ENCODE data around the gene TMEM270. TPM values are rescaled to one million over a fixed set of nuclear protein-coding genes. Genes with fewer than 3 reads are reported as not detected.

TMEM270 gene
- total and polyA plus RNA-seq, 10 of the 15 experiments (the other 5 are each of a cell fraction or from before 2014, with no cell fraction given) = not detected

DNA sequence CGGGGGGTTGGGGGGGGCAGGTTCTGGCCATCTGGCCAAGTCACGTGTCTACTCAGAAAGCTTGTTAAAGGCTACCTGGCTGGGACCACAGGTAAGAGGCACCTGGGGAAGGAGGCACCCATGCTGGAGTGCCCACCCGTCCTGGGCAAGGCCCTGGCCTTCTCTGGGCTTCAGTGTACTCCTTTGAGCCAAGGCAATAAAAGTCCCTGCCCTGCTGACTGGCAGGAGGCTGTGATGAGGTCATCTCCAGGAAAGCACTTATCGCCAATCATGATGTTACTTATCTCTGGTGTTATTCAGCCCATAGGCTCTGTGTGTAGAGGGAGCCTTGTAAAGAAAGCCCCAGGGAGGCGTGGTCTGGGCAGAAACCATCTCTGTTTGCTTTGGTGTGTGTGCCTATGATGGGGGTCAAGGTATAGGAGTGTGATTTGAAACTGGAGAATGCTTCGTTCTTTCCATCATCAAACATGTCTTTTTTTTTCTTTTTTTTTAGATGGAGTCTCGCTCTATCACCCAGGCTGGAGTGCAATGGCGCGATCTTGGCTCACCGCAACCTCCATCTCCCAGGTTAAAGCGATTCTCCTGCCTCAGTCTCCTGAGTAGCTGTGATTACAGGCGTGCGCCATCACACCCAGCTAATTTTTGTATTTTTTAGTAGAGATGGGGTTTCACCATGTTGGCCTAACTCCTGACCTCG, 32.7 kb upstream of the TMEM270 start:
- BruUV-seq (replicated peaks) = no TSS peak
- H3K4me1 ChIP-seq (ENCODE audit: control insufficient read depth, insufficient read depth, low read length) = peaks cover 12% of the 10 kb centered on the region
- CTCF ChIA-PET = interaction anchor here (2.3 kb wide), 1 partner anchor 27 kb away, joined by 11 read pairs; no protein-coding TSS in a partner anchor
- RAD21 ChIA-PET (ENCODE audit: unreplicated experiment) = no interaction called here
- no peak overlapping the region for H3K27ac ChIP-seq (ENCODE audit: control insufficient read depth, insufficient read depth)
- intact Hi-C loops (cut with micrococcal nuclease; ENCODE audit: unreplicated experiment) (no loop called here), in situ Hi-C loops (cut with MboI) (no loop called here)
- no peak overlapping the region; the same call in 1 of the 2 replicates for H2AFZ ChIP-seq (ENCODE audit: control insufficient read depth, low read depth, low read length)
- no peak overlapping the region for H3K9ac ChIP-seq (ENCODE audit: control insufficient read depth, insufficient read depth, low read length)
- H3K27me3 ChIP-seq (replicated peaks in 1 of 2; ENCODE audit: control insufficient read depth in 2 of 2, insufficient read depth in 2 of 2, low read length in 1 of 2) = peaks cover 0 to 2% of the 10 kb centered on the region in 2 experiments; a peak in 1 of 4 replicates
- TF ChIP-seq ATF7 (IDR thresholded peaks at IDR 0.05; ENCODE audit: low read depth) = peak; percentile 14; the same call in 1 of the 2 replicates
- TF ChIP-seq ASH2L (IDR thresholded peaks at IDR 0.05; ENCODE audit: borderline replicate concordance, low read depth) = no peak
- peak; percentile 39; the same call in 1 of the 2 replicates for TF ChIP-seq PKNOX1 (IDR thresholded peaks at IDR 0.05)
- no peaks in the 10 kb centered on the region for H3K9me3 ChIP-seq (replicated peaks; ENCODE audit: control insufficient read depth, insufficient read depth, low read length)
- 59% methylated on average over 12 of the region's 14 CpGs for WGBS (ENCODE audit: insufficient coverage, insufficient replicate concordance, low lambda C conversion rate, missing lambda C conversion rate)
- no peak overlapping the region for H3K4me3 ChIP-seq
- SMC1A ChIA-PET (ENCODE audit: uncharacterized antibody, unreplicated experiment) = interaction anchor here (3.3 kb wide), 1 partner anchor 26 kb away, joined by 11 read pairs; no protein-coding TSS in a partner anchor
- POLR2A ChIA-PET = no interaction called here
- no peak for DNase-seq (ENCODE audit: low read depth, low spot score)
- no peaks in the 10 kb centered on the region for H3K36me3 ChIP-seq (ENCODE audit: control insufficient read depth in 2 of 2, insufficient read depth in 2 of 2, low read length in 1 of 2)
- FAIRE-seq = no peak
- peak; percentile 69 for ATAC-seq
- H3K4me2 ChIP-seq (ENCODE audit: control insufficient read depth, insufficient read depth) = no peak overlapping the region
- H4K20me1 ChIP-seq (ENCODE audit: control insufficient read depth, insufficient read depth) = no peaks in the 10 kb centered on the region
- H3K79me2 ChIP-seq (ENCODE audit: control insufficient read depth, insufficient read depth, low read length) = no peaks in the 10 kb centered on the region

DNA sequence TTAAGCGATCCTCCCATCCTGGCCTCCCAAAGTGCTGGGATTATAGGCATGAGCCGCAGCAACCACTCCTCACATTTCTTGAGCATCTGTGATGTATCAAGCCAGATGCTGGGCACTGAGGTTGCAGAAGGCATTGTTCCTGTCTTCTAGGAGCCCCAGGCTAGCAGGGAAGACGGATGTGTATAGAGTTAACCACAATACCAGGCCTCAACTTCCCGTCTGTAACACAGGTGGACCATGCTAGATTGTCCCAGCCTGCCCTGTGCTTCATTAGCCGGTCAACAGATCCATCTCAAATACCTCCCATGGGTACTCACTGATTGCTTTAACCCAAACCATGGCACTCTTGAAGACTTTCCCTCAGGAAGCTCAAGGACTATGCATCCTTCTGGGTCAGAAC, 32.0 kb upstream of the TMEM270 start:
- intact Hi-C loops (cut with micrococcal nuclease; ENCODE audit: unreplicated experiment) (no loop called here), in situ Hi-C loops (cut with MboI) (no loop called here)
- Histone ChIP-seq H2AFZ (ENCODE audit: control insufficient read depth, low read depth, low read length) (no peak overlapping the region), H3K4me1 (ENCODE audit: control insufficient read depth, insufficient read depth, low read length) (peaks cover 12% of the 10 kb centered on the region), H3K27me3 (replicated peaks in 1 of 2; ENCODE audit: control insufficient read depth in 2 of 2, insufficient read depth in 2 of 2, low read length in 1 of 2) (peaks cover 0 to 2% of the 10 kb centered on the region in 2 experiments; a peak in 1 of 4 replicates), H4K20me1 (ENCODE audit: control insufficient read depth, insufficient read depth) (no peaks in the 10 kb centered on the region), H3K4me3 (no peak overlapping the region), H3K27ac (ENCODE audit: control insufficient read depth, insufficient read depth) (no peak overlapping the region), H3K36me3 (ENCODE audit: control insufficient read depth in 2 of 2, insufficient read depth in 2 of 2, low read length in 1 of 2) (no peaks in the 10 kb centered on the region), H3K79me2 (ENCODE audit: control insufficient read depth, insufficient read depth, low read length) (no peaks in the 10 kb centered on the region), H3K9me3 (replicated peaks; ENCODE audit: control insufficient read depth, insufficient read depth, low read length) (no peaks in the 10 kb centered on the region), H3K9ac (ENCODE audit: control insufficient read depth, insufficient read depth, low read length) (no peak overlapping the region), H3K4me2 (ENCODE audit: control insufficient read depth, insufficient read depth) (no peak overlapping the region)
- BruUV-seq (replicated peaks) = no TSS peak
- 43% methylated on average over 5 of the region's 5 CpGs for WGBS (ENCODE audit: insufficient coverage, insufficient replicate concordance, low lambda C conversion rate, missing lambda C conversion rate)
- ChIA-PET SMC1A (ENCODE audit: uncharacterized antibody, unreplicated experiment) (interaction anchor here (0.8 kb wide), 1 partner anchor 26 kb away, joined by 3 read pairs; no protein-coding TSS in a partner anchor), CTCF (interaction anchor here (1.5 kb wide), 1 partner anchor 26 kb away, joined by 4 read pairs; no protein-coding TSS in a partner anchor), POLR2A (no interaction called here), RAD21 (ENCODE audit: unreplicated experiment) (no interaction called here)
- ATAC-seq (no peak), FAIRE-seq (no peak), DNase-seq (ENCODE audit: low read depth, low spot score) (no peak)
- TF ChIP-seq RCOR1 (conservative IDR thresholded peaks at IDR 0.05; ENCODE audit: low read depth, low read length) = no peak
- no peak for TF ChIP-seq PBX3 (IDR thresholded peaks at IDR 0.05; ENCODE audit: insufficient replicate concordance, low read depth, low read length)
- TF ChIP-seq YY1 (IDR thresholded peaks at IDR 0.05; ENCODE audit: low read depth, low read length) = no peak
- no peak for TF ChIP-seq FOXK2 (IDR thresholded peaks at IDR 0.05)
- no peak for TF ChIP-seq NR2F1 (conservative IDR thresholded peaks at IDR 0.05)
- no peak for TF ChIP-seq ZNF622 (IDR thresholded peaks at IDR 0.05)
- no peak for TF ChIP-seq SIN3A (IDR thresholded peaks at IDR 0.05; ENCODE audit: low read depth, low read length)
- TF ChIP-seq MEF2B (IDR thresholded peaks at IDR 0.05; ENCODE audit: partially characterized antibody, poor library complexity, severe bottlenecking) = no peak
- no peak for TF ChIP-seq RELA (IDR thresholded peaks at IDR 0.05; ENCODE audit: borderline replicate concordance, partially characterized antibody)
- TF ChIP-seq NFYB (IDR thresholded peaks at IDR 0.05; ENCODE audit: insufficient read depth, low read depth, low read length) = no peak
- no peak for TF ChIP-seq RB1 (IDR thresholded peaks at IDR 0.05; ENCODE audit: borderline replicate concordance)
